Lung (tissue), 12 donors: ENCODE results near the gene LRRC47. TPM values are rescaled to one million over a fixed set of nuclear protein-coding genes. Genes with fewer than 3 reads are reported as not detected.

Source experiments
- ATAC-seq: fragments of 200-7000 bp; cut with Tn5 transposase; one replicate; pipeline ENCODE4 v1.9.1; 2020; ENCODE audit warnings: moderate number of reproducible peaks; ENCODE audit not compliant: insufficient read depth, low FRiP score
- DNase-seq, 3 donors: peaks; one replicate each; pipeline ENCODE4 v3.0.0-alpha.2; 2013 to 2017
- H3K27ac ChIP-seq, 2 donors: one replicate each; pipeline ENCODE4 v1.5.1; 2013; ENCODE audit warnings: mild to moderate bottlenecking in 2 of 2, moderate library complexity in 2 of 2, control low read depth in 1 of 2, inconsistent platforms in 1 of 2, low read depth in 1 of 2, low read length in 1 of 2
- H3K27me3 ChIP-seq, 3 donors: one replicate each; pipeline ENCODE4 v1.5.1; 2013; ENCODE audit warnings: low read length in 2 of 3; ENCODE audit not compliant: control insufficient read depth in 3 of 3, insufficient read depth in 3 of 3
- H3K36me3 ChIP-seq, 4 donors: one replicate each; pipeline ENCODE4 v1.5.1; 2013; ENCODE audit warnings: low read length in 4 of 4, mild to moderate bottlenecking in 1 of 4, moderate library complexity in 1 of 4; ENCODE audit not compliant: control insufficient read depth in 4 of 4, insufficient read depth in 4 of 4
- H3K4me1 ChIP-seq, 5 donors: one replicate each; pipeline ENCODE4 v1.5.1; 2013; ENCODE audit warnings: low read length in 5 of 5, mild to moderate bottlenecking in 2 of 5, moderate library complexity in 1 of 5; ENCODE audit not compliant: control insufficient read depth in 5 of 5, insufficient read depth in 5 of 5
- H3K4me3 ChIP-seq: one replicate; pipeline ENCODE4 v1.5.1; 2013; ENCODE audit warnings: mild to moderate bottlenecking, control low read depth, moderate library complexity
- H3K9ac ChIP-seq, 2 donors: one replicate each; pipeline ENCODE4 v1.5.1; 2013; ENCODE audit warnings: low read length in 2 of 2, control low read depth in 1 of 2; ENCODE audit not compliant: insufficient read depth in 1 of 2
- H3K9me3 ChIP-seq, 4 donors: one replicate each; pipeline ENCODE4 v1.5.1; 2013; ENCODE audit warnings: low read length in 3 of 4, mild to moderate bottlenecking in 1 of 4, moderate library complexity in 1 of 4; ENCODE audit not compliant: control insufficient read depth in 4 of 4, insufficient read depth in 3 of 4
- CTCF ChIP-seq: IDR thresholded peaks from 2 replicates; pipeline ENCODE4 v1.5.1; 2012; ENCODE audit warnings: mild to moderate bottlenecking; ENCODE audit errors: control extremely low read depth, extremely low read depth
- WGBS, 2 donors: extraction: QIAGEN DNeasy Blood & Tissue Kit; methylation state at CpG; one replicate each; pipeline ENCODE4 v1.1.7; 2013; 5-methylcytosine and 5-hydroxymethylcytosine counted together
- polyA plus RNA-seq, 2 donors: library from polyadenylated mRNA; stranded (reverse); fragments of 200-250 nt; gene quantifications; one replicate each; pipeline ENCODE4 v1.2.1, GENCODE V29; 2013
- total RNA-seq, 2 donors: library from RNA; depleted of rRNA in 1 of 2; stranded (reverse); fragments of >200 nt in 1 of 2; gene quantifications; one replicate each; pipeline ENCODE4 v1.2.1, GENCODE V29; 2014 to 2021
- donor health status: control.
- donor health status: control.
- donor health status: Bipolar disorder and iron deficiency.
- donor health status: healthy.
- donor health status: DM: yes; HTN: yes; CAD: no.

The LRRC47 gene
- total and polyA plus RNA-seq, 4 donors: 14.4 to 33.9 (median 20.5) TPM

DNA sequence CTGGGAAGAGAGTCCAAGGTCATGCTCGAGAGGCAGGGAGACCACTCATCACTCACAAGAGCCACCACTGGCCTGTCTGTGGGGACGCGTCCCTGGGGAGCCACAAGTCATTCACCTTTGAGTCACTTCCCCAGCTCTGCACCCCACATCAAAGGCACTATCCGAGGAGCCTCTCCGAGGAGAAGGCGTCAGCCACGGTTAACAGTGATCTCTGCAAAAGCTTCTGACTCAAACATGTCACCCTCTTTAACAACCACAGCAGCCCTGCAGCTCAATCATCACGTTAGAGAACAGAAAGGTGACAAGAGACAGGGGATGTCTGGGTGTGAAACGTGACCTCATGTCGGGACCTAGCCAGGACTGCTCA, 9.0 kb downstream of the LRRC47 start:
- no peak for ATAC-seq
- H3K4me3 ChIP-seq: no peak overlapping the region
- WGBS, 2 donors: 87 to 91% methylated on average over 10 of the region's 10 CpGs
- H3K27me3 ChIP-seq: no peaks in the 10 kb centered on the region
- no peak overlapping the region for H3K9ac ChIP-seq
- H3K9me3 ChIP-seq: no peaks in the 10 kb centered on the region
- H3K4me1 ChIP-seq: peaks cover 0 to 2% (median 0%) of the 10 kb centered on the region in 5 donors
- no peak for TF ChIP-seq CTCF
- DNase-seq: no peak
- peaks cover 7 to 55% (median 32%) of the 10 kb centered on the region in 4 donors for H3K36me3 ChIP-seq
- H3K27ac ChIP-seq: no peak overlapping the region

DNA sequence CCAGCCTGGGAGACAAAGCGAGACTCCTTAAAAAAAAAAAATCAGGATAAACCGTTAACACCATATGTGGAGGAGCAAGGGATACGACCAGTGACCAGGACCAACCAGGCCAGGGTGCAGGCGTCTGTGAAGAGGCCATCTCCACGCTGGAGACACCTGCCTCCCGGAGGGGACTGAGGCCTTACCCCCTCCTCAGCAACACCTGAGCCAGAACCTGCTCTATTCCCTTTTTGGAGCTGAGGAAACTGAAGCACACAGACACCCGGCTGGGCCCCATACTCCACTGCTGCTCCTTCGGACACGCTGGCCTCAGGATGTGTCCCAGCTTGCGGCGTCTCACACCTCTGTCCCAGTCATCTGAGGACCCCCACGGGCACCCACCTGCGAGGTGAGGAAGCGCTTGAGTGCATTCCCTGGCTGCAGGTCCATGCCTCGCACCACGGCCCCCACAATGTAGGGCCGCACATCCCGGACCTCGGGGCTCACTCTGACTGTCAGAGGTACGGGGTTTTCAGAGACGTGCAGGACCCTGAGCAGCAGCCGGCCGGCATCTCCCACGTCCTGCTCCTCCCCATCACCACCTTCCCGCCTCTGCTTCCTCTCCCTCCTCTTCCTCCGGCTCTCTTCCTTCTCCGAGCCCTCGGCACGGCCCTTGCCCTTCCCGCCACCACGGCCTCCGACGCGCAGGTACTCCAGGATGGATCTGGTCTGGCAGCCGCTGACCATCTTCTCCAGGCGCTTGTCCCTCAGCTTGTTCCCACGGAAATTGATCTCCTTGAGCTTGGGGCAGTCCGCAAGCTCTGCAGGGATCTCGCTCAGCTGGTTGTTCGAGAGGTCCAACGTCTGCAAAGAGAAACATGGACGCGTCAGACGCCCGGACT, 9.6 kb downstream of the LRRC47 start:
- Histone ChIP-seq H3K4me3 (no peak overlapping the region), H3K9ac (no peak overlapping the region), H3K27ac (no peak overlapping the region), H3K9me3 (no peaks in the 10 kb centered on the region), H3K27me3 (no peaks in the 10 kb centered on the region), H3K36me3 (peaks cover 11 to 55% (median 37%) of the 10 kb centered on the region in 4 donors), H3K4me1 (peaks cover 0 to 2% (median 0%) of the 10 kb centered on the region in 5 donors)
- 94 to 97% methylated on average over 45 of the region's 45 CpGs for WGBS, 2 donors
- no peak for ATAC-seq
- no peak for TF ChIP-seq CTCF
- no peak for DNase-seq

- H3K27me3 ChIP-seq: no peaks in the 10 kb centered on the region
- DNase-seq: no peak
- WGBS, 2 donors: 82 to 89% methylated on average over 14 of the region's 14 CpGs
- H3K4me3 ChIP-seq: no peak overlapping the region
- TF ChIP-seq CTCF: no peak
- H3K36me3 ChIP-seq: peaks cover 20 to 58% (median 41%) of the 10 kb centered on the region in 4 donors
- H3K9me3 ChIP-seq: no peaks in the 10 kb centered on the region
- no peak for ATAC-seq
- no peak overlapping the region for H3K27ac ChIP-seq
- no peak overlapping the region for H3K9ac ChIP-seq
- H3K4me1 ChIP-seq: peaks cover 0 to under 1% (median 0%) of the 10 kb centered on the region in 5 donors
Observed at GRCh38 chr1:3785456-3786157, 10.7 kb downstream of the LRRC47 start.
